Testis (tissue), 2 donors: Measurements from ENCODE around the gene RPL9.
"Not testable (repeated sequence)": the region's sequence is repeated elsewhere in the genome, so short reads cannot be mapped to it uniquely, and the experiment has no call there.

Experiments used
- CTCF ChIP-seq, 3 experiments: fragments of 450-650 bp in 2 of 3; fragments of 200-600 bp in 1 of 3; sonication (generic) in 1 of 3; IDR thresholded peaks; one replicate each; pipeline ENCODE4 v1.5.1; 2016 to 2019; ENCODE audit warnings: antibody characterized with exemption in 3 of 3, mild to moderate bottlenecking in 2 of 3, moderate library complexity in 1 of 3
- POLR2A ChIP-seq: fragments of 450-650 bp; IDR thresholded peaks from one replicate; pipeline ENCODE4 v1.6.1; 2017; ENCODE audit warnings: antibody characterized with exemption, mild to moderate bottlenecking, moderate library complexity

DNA sequence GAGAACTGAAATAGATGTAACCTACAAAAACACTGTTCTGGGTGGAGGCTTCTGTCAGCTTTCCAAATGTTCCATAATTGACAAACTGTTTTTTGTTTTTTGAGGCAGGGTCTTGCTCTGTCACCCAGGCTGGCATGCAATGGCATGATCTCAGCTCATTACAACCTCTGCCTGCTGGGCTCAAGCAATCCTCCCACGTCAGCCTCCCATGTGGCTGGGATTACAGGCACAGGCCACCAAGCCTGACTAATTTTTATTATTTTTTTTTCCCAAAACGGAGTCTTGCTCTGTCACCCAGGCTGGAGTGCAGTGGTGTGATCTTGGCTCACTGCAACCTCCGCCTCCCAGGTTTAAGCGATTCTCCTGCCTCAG lies 43.9 kb upstream of the RPL9 start:
- not testable (repeated sequence) for TF ChIP-seq CTCF (IDR thresholded peaks at IDR 0.05); POLR2A
